GM18505 (cell line): Measurements from ENCODE around the gene HIVEP3.

Source experiments
- ATAC-seq: cut with Tn5 transposase; IDR thresholded peaks from one replicate; pipeline ENCODE4 v1.9.1; 2021; ENCODE audit not compliant: unreplicated experiment
- POLR2A ChIP-seq: IDR thresholded peaks from 4 replicates; pipeline ENCODE4 v1.6.1; 2011; ENCODE audit warnings: borderline replicate concordance; ENCODE audit not compliant: insufficient read depth, insufficient read length; ENCODE audit errors: extremely low read depth

Gene HIVEP3

DNA sequence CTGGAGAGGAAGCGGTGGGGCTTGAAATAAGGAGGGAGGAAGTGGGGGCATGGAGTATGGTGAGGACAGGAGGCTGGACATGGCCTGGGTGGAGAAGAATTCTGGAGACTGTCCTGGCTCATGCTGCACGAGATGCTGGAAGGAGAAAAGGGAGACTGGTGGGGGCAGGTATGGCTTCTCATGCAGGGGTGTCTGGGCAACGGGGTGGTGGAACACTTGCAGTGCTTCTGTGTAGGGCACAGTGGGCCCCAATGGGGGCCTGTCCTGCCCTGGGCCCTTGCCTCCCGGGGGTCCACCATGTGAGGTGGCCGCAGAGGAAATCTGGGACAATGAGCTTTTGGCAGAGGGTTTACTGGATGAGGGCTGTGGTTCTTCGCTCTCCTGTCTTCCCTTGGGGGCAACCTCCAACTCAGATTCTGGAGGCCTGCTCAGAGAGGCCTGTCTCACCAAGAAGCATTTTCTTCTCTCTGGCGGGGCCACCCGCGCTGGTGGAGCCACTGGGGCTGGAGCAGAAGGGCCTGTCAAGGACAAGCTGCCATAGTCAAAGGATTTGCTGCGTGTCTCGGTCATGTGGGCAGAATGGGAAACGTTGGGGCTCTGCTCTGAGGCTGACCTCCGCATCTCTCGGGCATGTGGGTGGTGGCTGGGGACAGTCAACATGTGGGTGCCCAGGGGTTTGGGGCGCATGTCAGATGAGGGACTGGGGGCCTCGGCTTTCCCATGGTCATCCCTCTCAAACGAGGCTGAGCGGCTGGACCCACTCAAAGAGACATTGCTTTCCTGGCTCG, 337.3 kb downstream of the HIVEP3 start:
- ATAC-seq: no peak
- no peak for TF ChIP-seq POLR2A

GRCh38 chr1:41580520-41581172, 338.1 kb downstream of the HIVEP3 start:
- ATAC-seq: no peak
- no peak for TF ChIP-seq POLR2A

DNA sequence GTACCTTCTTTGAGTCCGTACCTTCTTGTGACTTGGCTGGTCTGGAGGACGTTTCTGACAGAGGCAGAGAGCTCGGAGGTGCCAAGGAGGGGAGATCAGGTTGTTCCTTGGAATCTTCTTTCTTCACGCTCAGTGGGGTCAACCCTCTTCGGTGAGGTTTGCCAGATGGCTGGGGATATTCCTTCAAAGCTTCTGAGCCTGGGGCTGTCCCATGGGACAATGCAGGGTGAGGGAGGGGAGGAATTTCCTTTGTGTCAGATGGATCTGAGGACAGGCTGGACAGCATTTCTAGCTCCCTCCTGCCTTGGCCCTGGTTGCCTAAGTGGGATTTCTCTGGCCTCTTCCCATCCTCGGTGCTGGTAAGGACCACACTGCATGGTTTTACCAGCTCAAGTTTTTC, 338.7 kb downstream of the HIVEP3 start:
- ATAC-seq: no peak
- no peak for TF ChIP-seq POLR2A

DNA sequence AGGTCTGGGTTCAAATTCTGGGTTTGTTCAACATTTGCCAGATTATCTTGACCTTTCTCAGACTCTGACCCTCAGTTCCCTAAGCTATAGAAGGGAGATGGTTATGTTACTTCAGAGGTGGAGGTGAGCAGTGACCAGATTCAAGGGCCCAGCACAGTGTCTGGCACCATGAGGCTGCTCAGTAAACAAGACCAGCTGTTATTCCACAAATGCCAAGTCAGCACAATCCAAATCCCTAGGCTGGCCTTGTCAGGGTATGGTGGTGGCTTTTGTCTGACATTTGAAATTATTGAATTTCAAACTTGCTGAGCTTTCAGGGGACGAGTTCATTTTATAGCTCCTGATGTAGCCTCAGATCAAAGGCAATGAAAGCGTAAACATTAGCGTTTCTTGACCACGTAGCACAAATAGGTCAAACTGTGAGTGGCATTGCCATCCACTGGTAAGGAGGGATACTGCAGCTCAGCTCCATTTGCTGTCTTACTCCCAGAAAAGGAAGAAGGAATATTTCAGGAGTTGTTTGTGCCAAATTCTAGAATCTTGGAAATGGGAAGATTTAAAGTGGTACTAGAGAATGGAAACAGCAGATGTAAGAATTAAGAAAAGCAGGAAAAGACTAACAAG, 339.9 kb downstream of the HIVEP3 start:
- no peak for ATAC-seq
- TF ChIP-seq POLR2A: no peak

- no peak for TF ChIP-seq POLR2A
- ATAC-seq: no peak
These were observed 342.1 kb downstream of the HIVEP3 start for GRCh38 chr1:41576620-41577019.

DNA sequence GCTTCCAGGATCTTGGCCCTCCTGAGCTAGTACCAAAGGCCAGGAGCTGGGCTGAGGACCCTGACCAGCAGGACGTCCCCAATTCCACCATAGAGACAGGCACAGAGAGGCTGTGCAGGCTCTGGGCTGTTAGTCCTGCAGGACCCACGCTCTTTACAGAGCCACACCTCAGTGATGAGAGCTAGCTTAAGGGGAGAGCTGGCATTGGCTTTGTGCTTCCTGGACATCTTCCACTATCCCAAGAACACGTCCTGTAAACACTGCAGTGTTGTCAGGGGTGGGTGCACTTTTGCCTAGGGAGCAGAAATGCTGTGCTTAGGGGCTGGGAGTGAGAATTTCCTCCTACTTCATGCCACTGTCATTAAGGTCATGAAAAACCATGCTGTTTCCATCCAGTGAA, 342.5 kb downstream of the HIVEP3 start:
- no peak for ATAC-seq
- TF ChIP-seq POLR2A: no peak

DNA sequence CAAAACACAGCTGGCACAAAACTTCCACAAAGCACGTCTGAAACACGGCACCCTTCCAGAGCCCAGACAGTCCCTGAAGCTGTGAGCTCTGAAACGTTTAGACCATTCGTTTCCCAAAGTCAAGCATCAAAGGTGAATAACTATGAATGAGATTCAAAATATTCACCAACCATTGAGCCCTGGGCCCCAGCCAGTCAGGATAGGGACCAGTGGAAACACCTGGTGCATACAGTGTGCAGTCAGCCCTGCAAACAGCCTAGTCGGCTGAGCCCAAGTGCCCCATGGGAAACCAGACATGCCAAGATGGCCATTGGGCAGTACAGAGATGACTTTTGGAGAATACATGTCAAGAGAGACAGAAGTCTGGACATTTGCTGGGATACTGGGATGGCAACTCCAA, 343.9 kb downstream of the HIVEP3 start:
- ATAC-seq: no peak
- no peak for TF ChIP-seq POLR2A

DNA sequence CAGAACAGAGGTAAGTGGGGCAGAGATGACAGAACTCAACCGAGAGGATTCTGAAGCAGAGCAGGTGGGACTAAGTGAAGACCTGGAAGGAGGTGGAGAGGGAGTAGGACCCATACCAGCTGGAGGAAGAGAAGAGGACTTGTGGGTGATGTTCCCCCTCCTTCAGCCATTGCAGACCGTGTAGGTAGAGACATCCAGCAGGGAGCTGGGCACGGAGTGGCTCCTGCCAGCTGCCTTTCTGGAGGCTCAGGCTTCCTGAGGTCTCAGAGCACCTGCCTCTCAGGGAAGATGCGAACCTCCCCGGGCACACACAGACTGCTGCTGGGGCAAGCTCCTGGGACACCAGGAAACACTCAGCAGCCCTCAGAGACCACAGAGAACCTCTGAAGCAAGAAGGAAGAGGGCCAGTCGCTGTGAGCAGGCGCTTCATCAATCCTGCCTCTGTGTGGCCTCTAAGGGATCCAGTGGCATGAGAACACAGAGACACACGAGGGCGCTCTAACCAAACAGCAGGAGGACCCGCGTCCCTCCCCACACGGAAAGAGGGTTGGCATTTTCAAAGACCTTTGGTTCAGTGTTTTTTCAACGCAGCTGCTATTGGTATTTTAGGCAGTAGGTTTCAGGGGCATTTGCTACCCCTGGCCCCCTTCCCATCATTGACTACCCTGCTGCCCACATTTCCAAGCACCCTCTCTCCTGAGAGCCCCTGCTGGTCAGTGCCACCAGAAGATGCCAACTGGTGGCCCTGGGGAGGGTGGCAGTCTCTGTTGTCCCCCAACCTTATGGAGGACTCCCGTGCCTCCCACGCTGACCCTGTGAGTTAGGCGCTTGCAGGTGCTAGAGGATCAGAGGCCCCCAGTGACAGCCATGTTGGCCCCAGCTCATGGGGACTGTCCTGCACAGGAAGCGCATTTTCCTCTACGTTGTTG, 344.7 kb downstream of the HIVEP3 start:
- peak; percentile 73 for ATAC-seq
- no peak for TF ChIP-seq POLR2A

DNA sequence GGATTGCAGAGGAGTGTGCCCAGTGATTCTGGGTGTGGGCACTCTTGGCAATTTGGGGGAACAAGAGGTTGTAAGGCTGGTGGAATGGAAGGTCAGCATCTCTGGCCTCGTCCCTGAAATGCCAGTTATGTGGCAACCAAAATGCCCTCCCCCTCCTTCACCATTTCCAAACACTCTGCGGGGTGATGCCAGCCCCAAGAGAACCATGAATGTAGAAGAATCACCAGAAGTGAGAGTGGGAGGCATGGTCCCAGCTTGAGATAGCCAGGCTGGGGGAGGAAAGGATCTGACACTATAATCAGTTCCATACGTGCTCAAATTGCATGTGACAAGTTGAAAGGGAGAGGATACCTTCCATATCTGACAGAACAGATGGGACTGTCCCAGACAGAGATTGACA, 345.5 kb downstream of the HIVEP3 start:
- no peak for ATAC-seq
- TF ChIP-seq POLR2A: no peak

DNA sequence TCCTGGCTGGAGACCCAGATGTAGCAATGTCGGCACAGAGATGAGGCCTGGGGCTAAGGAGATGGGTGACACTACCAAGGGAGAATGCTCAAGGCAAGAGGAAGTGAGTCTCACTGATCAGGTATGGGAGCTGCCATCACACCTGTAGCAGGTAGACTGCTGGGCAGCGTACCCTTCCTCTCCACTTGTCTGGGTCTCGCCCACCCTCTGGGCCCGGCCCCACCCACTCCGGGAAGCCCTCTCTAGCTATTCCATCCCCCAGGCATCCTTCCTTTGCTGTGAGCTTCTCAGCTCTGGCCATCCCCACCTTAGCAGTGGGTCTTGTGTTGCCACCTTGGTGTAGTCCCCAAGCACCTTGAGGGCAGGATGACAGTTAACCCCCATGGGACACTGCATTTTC, 346.5 kb downstream of the HIVEP3 start:
- no peak for ATAC-seq
- TF ChIP-seq POLR2A: no peak

DNA sequence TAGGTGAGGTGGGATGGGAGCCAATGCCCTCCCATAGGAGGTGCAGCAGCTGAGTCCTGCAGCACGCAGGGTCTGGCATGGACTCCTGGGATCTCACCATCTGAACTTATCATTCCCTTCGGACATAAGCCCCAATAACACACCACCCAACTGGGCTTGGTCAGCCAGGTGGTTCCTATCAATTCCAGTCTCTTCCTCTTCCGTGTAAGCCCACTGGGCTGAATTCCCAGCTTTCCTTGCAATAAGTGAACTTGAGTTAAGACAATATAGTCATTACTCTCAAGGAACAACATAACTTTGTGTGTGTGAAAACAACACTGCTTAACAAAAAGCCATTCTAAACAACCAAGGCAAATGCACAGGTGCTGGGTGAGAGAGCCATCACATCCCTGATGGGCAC, 347.7 kb downstream of the HIVEP3 start:
- no peak for TF ChIP-seq POLR2A
- no peak for ATAC-seq

- no peak for ATAC-seq
- TF ChIP-seq POLR2A: no peak
These were observed 350.5 kb downstream of the HIVEP3 start for GRCh38 chr1:41568204-41568603.

DNA sequence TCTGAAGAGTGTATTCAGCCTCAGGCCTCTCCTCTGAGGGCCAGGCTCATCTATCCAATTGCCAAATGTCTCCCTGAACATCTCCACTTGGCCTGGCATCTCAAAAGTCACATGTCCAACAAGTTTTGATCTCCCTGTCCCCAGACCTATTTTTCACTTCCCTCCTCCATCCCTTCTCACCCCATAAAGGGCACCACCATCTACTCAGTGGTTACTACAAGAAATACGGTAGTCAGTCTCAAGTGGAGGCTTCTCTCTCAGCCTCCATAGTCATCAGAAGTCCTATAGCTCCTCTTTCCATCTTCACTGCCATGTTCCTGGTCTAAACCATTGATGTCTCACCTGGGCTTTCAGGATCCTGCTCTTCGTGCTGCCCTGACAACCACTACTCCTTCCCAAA, 351.8 kb downstream of the HIVEP3 start:
- no peak for ATAC-seq
- TF ChIP-seq POLR2A: no peak
